Spinal cord (tissue), 10 donors: ENCODE results near the gene RPTOR. TPM values are rescaled to one million over a fixed set of nuclear protein-coding genes. Genes with fewer than 3 reads are reported as not detected.

Experiments used
- DNase-seq, 6 donors: peaks; one replicate each; pipeline versions ENCODE4 v3.0.0 to v3.0.0-alpha.2; 2013 to 2015; ENCODE audit warnings: low spot score in 6 of 6, low read depth in 4 of 6
- H3K27ac ChIP-seq: one replicate; pipeline ENCODE4 v1.5.1; 2013; ENCODE audit warnings: low read depth, low read length, control low read depth
- H3K27me3 ChIP-seq: one replicate; pipeline ENCODE4 v1.6.1; 2013; ENCODE audit warnings: low read length; ENCODE audit not compliant: control insufficient read depth, insufficient read depth
- H3K36me3 ChIP-seq: one replicate; pipeline ENCODE4 v1.6.1; 2013; ENCODE audit warnings: low read length; ENCODE audit not compliant: control insufficient read depth, insufficient read depth
- H3K4me1 ChIP-seq: one replicate; pipeline ENCODE4 v1.6.1; 2013; ENCODE audit warnings: low read length; ENCODE audit not compliant: control insufficient read depth, insufficient read depth
- H3K4me3 ChIP-seq: one replicate; pipeline ENCODE4 v1.5.1; 2013; ENCODE audit warnings: low read depth, low read length, control low read depth
- H3K9me3 ChIP-seq: one replicate; pipeline ENCODE4 v1.6.1; 2013; ENCODE audit warnings: low read length; ENCODE audit not compliant: control insufficient read depth, insufficient read depth
- WGBS: methylation state at CpG from one replicate; pipeline ENCODE4 v1.1.5; 2013; ENCODE audit warnings: missing lambda C conversion rate; ENCODE audit not compliant: insufficient coverage; 5-methylcytosine and 5-hydroxymethylcytosine counted together
- polyA plus RNA-seq, 2 donors: library from polyadenylated mRNA; unstranded; fragments of 120-200 nt; gene quantifications; one replicate each; pipeline ENCODE4 v1.2.1, GENCODE V29; 2013; ENCODE audit not compliant: insufficient read length in 2 of 2
- total RNA-seq, 2 donors: library from RNA; depleted of rRNA in 1 of 2; stranded (reverse); fragments of 120-200 nt in 1 of 2; fragments of >200 nt in 1 of 2; gene quantifications; one replicate each; pipeline versions ENCODE4 v1.2.3 to v1.2.4, GENCODE V29; 2013 to 2014
- donor health status: healthy.

Gene RPTOR
- total and polyA plus RNA-seq, 4 donors: 17.1 to 27.2 (median 21.6) TPM

DNA sequence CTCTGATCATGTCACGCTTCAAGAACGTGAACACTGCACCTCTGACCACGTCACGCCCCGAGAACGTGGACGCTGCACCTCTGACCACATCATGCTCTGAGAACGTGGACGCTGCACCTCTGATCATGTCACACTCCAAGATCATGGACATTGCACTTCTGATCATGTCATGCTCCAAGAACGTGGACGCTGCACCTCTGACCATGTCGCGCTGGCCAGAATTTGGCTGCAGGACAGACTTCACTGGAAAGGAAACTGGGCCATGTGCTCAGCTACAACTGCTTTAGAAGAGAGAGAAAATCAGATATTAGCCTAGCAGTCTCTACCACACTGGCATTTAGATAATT, 182.7 kb downstream of the RPTOR start:
- peaks cover 41% of the 10 kb centered on the region for H3K4me1 ChIP-seq
- no peak overlapping the region for H3K27ac ChIP-seq
- H3K36me3 ChIP-seq: peaks cover 10% of the 10 kb centered on the region
- WGBS: 88% methylated on average over 13 of the region's 13 CpGs
- H3K27me3 ChIP-seq: no peaks in the 10 kb centered on the region
- no peak for DNase-seq
- H3K9me3 ChIP-seq: no peaks in the 10 kb centered on the region
- H3K4me3 ChIP-seq: no peak overlapping the region

DNA sequence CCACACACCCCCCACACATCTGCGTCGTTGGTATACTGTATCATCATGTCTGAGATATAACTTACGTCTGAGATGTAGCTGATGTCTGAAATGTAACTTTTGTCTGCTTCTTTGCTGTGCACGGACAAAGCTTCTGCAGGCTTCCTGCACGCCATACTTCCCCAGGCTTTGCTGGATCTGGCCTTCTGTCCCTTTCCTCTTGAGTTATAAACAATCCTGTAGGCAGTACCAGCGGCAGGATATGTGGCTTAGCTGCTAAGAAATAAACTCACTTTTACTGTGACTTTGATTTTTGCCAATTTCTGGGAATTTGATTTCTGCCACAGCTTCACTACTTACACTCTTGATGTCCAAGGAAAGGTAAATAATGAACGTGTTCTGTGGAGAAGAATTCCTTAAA, 184.4 kb downstream of the RPTOR start:
- no peak overlapping the region for H3K4me3 ChIP-seq
- 63% methylated on average over 2 of the region's 7 CpGs for WGBS
- DNase-seq: no peak
- H3K9me3 ChIP-seq: no peaks in the 10 kb centered on the region
- H3K27ac ChIP-seq: no peak overlapping the region
- peaks cover 41% of the 10 kb centered on the region for H3K4me1 ChIP-seq
- peaks cover 10% of the 10 kb centered on the region for H3K36me3 ChIP-seq
- H3K27me3 ChIP-seq: no peaks in the 10 kb centered on the region

DNA sequence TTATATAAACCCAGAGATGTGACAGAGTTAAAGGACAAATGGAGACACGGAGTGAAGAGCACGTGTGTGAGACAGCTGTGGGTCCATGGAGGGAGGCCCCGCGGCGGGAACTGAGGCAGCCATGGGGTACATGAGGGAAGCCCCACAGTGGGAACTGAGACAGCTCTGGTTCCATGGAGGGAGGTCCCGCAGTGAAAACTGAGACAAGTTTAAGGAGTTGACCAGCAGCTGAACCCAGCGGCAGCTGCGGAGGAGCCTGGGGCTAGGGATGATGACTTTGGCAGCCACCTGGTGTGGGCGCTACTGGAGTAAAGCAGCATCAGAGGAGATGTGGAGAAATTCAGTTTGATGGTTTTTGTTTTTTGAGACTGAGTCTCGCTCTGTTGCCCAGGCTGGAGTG, 185.1 kb downstream of the RPTOR start:
- Histone ChIP-seq H3K27me3 (no peaks in the 10 kb centered on the region), H3K9me3 (no peaks in the 10 kb centered on the region), H3K27ac (no peak overlapping the region), H3K36me3 (peaks cover 7% of the 10 kb centered on the region), H3K4me1 (peaks cover 42% of the 10 kb centered on the region), H3K4me3 (no peak overlapping the region)
- DNase-seq: no peak
- WGBS: 70% methylated on average over 10 of the region's 10 CpGs

DNA sequence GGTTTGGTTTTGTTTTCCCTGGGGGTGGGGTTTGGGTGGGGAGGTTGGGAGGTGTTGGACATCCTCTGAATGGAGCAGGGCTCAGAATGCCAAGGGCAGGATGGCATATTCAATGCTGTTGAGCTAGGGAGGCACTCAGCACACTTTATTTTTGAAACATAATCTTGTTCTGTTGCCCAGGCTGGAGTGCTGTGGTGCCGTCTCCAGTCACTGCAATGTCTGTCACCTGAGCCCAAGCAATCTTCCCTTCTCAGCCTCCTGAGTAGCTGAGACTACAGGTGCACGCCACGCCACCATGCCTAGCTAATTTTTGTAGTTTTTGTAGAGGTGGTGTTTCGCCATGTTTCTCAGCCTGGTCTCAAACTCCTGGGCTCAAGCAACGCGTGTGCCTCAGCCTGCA, 186.1 kb downstream of the RPTOR start:
- DNase-seq: no peak
- 100% methylated on average over 2 of the region's 6 CpGs for WGBS
- H3K9me3 ChIP-seq: no peaks in the 10 kb centered on the region

DNA sequence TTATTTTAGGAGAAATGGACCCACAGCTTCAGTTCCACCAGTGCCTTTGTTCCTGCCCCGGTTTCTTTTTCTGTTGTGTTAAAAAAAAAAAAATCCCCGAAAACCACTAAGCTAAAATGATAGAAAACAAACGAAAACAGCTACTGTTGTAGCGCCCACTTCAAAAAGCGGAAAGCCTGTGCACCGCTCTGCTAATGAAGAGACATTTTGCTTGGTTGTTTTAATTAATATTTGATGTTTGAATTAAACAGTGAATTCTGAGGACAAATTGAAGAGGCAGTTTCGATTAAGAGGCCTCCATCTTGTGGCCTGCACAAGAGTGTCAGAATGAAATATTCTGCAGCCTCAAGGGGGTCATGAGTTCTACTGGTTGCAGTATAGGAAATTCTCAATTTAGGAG, 186.7 kb downstream of the RPTOR start:
- peaks cover 28% of the 10 kb centered on the region for H3K4me1 ChIP-seq
- DNase-seq: peak in 1 of 6 donors; percentile 64
- no peaks in the 10 kb centered on the region for H3K9me3 ChIP-seq
- H3K36me3 ChIP-seq: peaks cover 4% of the 10 kb centered on the region
- no peaks in the 10 kb centered on the region for H3K27me3 ChIP-seq
- WGBS: 67% methylated on average over 5 of the region's 7 CpGs
- no peak overlapping the region for H3K27ac ChIP-seq
- H3K4me3 ChIP-seq: no peak overlapping the region

More for the DNA sequence above, 186.1 kb downstream of the RPTOR start:
- peaks cover 34% of the 10 kb centered on the region for H3K4me1 ChIP-seq
- peaks cover 7% of the 10 kb centered on the region for H3K36me3 ChIP-seq
- H3K27ac ChIP-seq: no peak overlapping the region
- no peak overlapping the region for H3K4me3 ChIP-seq
- no peaks in the 10 kb centered on the region for H3K27me3 ChIP-seq

DNA sequence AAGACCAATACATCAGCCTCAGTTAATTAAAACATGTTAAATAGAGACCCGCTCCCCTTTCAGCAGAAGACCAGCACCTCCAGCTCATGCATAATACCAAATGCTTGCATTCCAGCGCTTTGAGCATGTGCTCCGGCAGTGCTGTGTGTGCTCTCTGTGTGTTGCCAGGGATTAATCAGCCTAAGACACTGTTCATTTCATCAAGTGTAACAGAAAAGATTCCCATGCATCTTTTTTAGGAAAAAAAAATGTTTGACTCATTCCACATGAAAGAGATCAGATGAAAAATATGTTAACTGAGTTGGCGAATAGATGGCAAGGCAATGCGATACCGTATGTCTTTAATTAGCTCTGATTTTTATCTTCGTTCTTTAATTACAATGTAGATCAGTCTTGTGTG, 187.6 kb downstream of the RPTOR start:
- peaks cover 22% of the 10 kb centered on the region for H3K4me1 ChIP-seq
- no peaks in the 10 kb centered on the region for H3K36me3 ChIP-seq
- WGBS: no CpG with 5 or more reads among the region's 7 CpGs
- H3K27me3 ChIP-seq: no peaks in the 10 kb centered on the region
- no peak overlapping the region for H3K4me3 ChIP-seq
- H3K27ac ChIP-seq: no peak overlapping the region
- H3K9me3 ChIP-seq: no peaks in the 10 kb centered on the region
- peak in 2 of 6 donors; percentile 71 to 88 for DNase-seq

DNA sequence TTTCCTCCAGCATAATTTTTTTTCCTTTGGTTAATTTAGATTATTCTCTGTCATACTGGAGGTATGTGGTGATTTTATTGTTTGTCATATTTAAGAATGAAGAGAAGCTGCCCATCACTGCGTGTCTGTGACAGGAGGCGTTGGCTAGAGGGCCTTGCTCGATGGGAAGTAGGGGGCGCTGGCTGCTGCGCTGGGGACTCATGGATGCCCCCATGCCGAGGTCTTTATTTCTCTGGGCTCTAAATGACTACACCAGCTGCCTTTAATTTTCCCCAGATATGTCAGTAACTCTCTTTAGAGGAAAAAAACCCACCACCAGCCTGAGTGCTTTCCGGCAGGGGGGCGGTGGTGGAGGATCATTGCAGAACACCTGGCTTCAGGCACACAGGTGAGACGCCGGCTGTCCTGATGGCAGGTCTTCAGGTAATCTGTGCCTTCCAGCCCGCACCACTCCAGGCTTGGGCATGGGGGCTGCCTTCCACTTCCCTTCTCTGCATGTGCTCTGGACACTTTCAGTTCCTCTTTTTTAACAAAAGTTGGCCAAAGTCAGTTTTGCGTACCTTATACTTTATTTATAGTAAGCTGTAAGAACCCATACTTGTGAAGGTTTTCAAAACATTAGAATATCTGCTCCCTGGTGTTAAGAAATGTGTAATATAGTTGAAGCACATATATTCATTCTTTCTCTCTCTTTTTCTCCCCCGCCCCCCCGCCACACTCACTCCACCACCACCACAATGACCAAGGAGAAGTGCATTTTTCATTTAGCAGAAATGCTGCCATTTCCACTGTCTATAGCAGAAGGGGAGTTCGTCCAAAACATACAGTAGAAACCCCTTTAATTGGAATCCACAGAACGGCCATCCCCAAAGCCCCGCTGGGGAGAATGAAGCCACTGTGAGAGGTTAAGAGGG, 192.7 kb downstream of the RPTOR start:
- Histone ChIP-seq H3K36me3 (peaks cover 7% of the 10 kb centered on the region), H3K27ac (no peak overlapping the region), H3K27me3 (no peaks in the 10 kb centered on the region), H3K4me3 (no peak overlapping the region), H3K4me1 (peaks cover 15% of the 10 kb centered on the region), H3K9me3 (no peaks in the 10 kb centered on the region)
- 82% methylated on average over 11 of the region's 17 CpGs for WGBS
- no peak for DNase-seq

DNA sequence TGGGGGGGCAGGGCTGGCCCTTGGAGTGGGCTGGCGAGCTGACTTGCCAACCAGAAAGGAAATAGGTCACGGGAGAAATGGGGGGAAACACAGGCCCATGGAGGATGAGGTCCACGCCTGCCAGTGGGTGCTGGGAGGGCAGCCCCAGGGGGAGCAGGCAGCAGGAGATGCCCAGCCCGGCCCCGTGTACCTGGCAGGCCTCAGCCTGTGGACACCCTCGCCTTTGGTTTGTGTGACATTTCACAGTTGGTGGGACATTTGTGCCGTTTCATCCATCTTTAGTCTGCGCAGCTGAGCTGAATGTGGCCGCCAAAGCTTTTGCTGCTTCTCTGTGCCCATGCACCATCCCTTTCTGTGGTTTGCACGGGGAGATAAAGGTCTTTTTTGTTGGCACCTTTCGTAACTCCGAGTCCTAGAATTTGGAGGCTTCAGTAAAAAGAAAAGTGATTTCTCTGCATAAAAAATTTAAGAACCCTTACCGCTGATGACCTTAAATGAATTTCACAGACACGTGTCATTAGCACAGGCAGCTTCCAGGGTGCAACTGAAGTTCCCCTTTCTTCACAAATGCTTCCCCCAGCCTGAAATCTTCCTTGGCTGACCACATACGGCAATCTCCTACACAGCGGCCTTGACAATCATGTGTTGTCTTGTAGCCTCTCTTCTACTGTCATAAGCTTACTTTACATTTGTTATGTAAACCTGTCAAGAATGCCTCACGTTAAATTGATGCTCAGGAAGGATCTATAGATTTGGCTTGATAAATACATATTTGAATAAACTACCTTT, 193.6 kb downstream of the RPTOR start:
- Histone ChIP-seq H3K4me1 (peaks cover 15% of the 10 kb centered on the region), H3K9me3 (no peaks in the 10 kb centered on the region), H3K36me3 (peaks cover 7% of the 10 kb centered on the region), H3K27me3 (no peaks in the 10 kb centered on the region), H3K4me3 (no peak overlapping the region), H3K27ac (no peak overlapping the region)
- no peak for DNase-seq
- WGBS: 72% methylated on average over 12 of the region's 17 CpGs

DNA sequence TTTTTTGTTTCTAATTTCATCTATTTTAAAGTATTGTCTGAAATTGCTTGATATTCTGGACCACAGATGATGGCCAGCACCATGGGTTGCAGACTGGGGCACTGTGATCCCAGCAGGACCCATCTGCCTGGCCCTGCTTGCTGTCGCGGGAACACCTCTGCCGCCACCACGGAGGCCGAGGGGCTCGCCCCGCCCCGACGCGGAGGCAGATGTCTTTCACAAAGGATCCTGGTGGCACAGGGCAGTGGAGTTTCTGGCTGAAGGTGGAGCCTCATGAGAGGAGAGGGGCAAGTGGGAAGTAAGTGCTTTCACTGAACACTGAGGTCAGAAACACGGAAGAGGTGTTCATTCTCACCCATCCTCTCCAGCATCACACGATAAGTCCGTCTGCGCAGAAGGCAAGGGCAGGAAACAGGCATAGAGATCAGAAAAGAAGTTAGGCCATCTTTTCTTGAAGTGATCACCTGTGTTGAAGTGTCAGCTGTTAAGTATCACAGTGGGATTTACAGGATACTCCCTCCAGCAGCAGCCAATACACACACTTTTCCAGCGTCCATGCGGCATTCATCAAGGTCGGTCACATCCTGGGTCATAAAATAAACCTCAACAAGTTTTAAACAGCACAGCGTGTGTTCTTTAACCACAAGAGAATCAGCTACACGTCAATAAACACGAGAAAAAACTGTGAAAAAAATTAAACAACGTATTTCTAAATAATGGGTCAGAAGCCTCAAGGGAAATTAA, 194.5 kb downstream of the RPTOR start:
- Histone ChIP-seq H3K4me3 (no peak overlapping the region), H3K27me3 (no peaks in the 10 kb centered on the region), H3K36me3 (peaks cover 7% of the 10 kb centered on the region), H3K4me1 (peaks cover 13% of the 10 kb centered on the region), H3K27ac (no peak overlapping the region), H3K9me3 (no peaks in the 10 kb centered on the region)
- DNase-seq: no peak
- WGBS: 64% methylated on average over 13 of the region's 21 CpGs
